ENCODE data around the gene IDUA. TPM values are rescaled to one million over a fixed set of nuclear protein-coding genes. Genes with fewer than 3 reads are reported as not detected.

The IDUA gene
- total RNA-seq, 1 donor from 2014 or later, result 7.1 TPM

GRCh38 chr4:951186-951585 lies 35.7 kb upstream of the IDUA start:
- Histone ChIP-seq H3K27me3 (ENCODE audit: control insufficient read depth, insufficient read depth, low read length) (peaks cover 12% of the 10 kb centered on the region), H3K4me3 (ENCODE audit: low read depth, low read length) (no peak overlapping the region), H3K36me3 (ENCODE audit: control insufficient read depth, insufficient read depth, low read length) (no peaks in the 10 kb centered on the region)
- TF ChIP-seq, protein P1, sequence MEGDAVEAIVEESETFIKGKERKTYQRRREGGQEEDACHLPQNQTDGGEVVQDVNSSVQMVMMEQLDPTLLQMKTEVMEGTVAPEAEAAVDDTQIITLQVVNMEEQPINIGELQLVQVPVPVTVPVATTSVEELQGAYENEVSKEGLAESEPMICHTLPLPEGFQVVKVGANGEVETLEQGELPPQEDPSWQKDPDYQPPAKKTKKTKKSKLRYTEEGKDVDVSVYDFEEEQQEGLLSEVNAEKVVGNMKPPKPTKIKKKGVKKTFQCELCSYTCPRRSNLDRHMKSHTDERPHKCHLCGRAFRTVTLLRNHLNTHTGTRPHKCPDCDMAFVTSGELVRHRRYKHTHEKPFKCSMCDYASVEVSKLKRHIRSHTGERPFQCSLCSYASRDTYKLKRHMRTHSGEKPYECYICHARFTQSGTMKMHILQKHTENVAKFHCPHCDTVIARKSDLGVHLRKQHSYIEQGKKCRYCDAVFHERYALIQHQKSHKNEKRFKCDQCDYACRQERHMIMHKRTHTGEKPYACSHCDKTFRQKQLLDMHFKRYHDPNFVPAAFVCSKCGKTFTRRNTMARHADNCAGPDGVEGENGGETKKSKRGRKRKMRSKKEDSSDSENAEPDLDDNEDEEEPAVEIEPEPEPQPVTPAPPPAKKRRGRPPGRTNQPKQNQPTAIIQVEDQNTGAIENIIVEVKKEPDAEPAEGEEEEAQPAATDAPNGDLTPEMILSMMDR (IDR thresholded peaks at IDR 0.05; ENCODE audit: insufficient read depth, low read length, poor library complexity, severe bottlenecking), result no peak
- DNase-seq (ENCODE audit: low read depth), result no peak

DNA sequence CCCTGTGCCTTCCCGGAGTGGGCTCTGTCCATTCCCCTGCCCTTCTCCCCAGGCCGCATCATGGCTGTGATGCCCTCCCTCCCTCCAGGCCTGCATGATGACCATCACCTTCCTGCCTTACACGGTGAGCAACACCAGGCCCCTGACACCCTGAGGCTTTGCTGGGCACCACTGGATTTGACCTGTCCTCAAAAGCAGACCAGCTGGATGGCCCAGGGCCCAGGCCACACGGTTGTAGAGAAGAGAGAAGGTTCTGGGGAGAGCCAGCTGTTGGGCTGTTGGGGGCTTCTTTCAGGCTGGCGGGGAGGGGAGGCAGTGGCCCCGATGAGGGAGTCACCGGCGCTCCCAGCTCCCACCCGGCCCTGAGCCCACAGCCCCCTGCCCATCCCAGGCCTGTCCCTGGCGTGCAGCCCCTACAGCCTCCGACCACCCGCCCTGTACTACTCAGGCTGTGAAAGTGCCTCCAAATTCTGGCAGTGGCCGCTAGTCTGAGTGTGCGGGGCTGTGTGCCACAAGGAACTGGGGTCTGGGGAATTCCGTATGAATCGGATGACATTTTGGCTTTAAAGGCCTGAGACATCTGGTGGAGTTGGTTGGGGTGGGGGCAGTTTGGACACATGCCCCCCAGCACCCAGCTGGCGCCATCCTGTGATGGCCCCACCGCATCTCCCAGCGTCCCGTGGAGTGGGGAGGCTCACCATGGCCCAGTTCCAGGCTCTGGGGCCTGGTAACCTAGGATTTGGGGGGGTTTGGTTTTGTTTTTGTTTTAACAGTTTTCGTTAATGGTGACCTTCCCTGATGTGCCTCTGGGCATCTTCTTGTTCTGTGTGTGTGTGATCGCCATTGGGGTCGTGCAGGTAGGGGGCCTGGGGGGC lies 35.0 kb upstream of the IDUA start:
- DNase-seq (ENCODE audit: low read depth), result no peak
- TF ChIP-seq, protein P1 (IDR thresholded peaks at IDR 0.05; ENCODE audit: insufficient read depth, low read length, poor library complexity, severe bottlenecking), result no peak
- Histone ChIP-seq H3K4me3 (ENCODE audit: low read depth, low read length) (no peak overlapping the region), H3K27me3 (ENCODE audit: control insufficient read depth, insufficient read depth, low read length) (peaks cover 6% of the 10 kb centered on the region), H3K36me3 (ENCODE audit: control insufficient read depth, insufficient read depth, low read length) (no peaks in the 10 kb centered on the region)

DNA sequence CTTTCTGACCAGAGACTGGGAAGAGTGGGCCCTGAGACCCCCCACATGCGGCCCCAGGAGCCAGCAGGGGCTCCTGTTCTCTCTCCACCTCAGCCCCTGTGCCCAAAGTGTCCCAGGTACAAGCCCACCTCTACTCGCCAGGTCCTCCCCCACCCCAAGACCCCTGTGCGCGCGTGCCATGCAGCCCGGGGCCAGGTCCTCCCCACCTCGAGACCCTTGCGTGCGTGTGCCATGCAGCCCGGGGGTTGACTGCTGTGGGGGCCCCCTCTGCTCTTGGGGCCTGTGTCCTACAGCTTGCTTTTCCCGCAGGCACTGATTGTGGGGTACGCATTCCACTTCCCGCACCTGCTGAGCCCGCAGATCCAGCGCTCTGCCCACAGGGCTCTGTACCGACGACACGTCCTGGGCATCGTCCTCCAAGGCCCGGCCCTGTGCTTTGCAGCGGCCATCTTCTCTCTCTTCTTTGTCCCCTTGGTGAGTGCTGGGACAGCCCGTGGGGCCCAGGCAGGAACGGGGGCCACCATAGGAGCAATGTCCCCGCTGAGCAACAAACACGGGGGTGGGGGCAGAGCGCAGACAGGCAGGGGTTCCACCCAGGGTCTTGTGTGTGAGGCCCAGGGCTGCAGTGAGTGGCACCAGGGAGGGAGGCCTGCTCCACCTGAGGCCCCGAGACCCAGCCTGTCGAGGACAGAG lies 33.8 kb upstream of the IDUA start:
- H3K4me3 ChIP-seq (ENCODE audit: low read depth, low read length), result no peak overlapping the region
- DNase-seq (ENCODE audit: low read depth), result no peak
- H3K27me3 ChIP-seq (ENCODE audit: control insufficient read depth, insufficient read depth, low read length), result no peaks in the 10 kb centered on the region
- H3K36me3 ChIP-seq (ENCODE audit: control insufficient read depth, insufficient read depth, low read length), result no peaks in the 10 kb centered on the region
- TF ChIP-seq, protein P1 (IDR thresholded peaks at IDR 0.05; ENCODE audit: insufficient read depth, low read length, poor library complexity, severe bottlenecking), result no peak

GRCh38 chr4:953574-953915 lies 33.3 kb upstream of the IDUA start:
- H3K36me3 ChIP-seq (ENCODE audit: control insufficient read depth, insufficient read depth, low read length), result no peaks in the 10 kb centered on the region
- H3K4me3 ChIP-seq (ENCODE audit: low read depth, low read length), result no peak overlapping the region
- no peak for DNase-seq (ENCODE audit: low read depth)
- no peaks in the 10 kb centered on the region for H3K27me3 ChIP-seq (ENCODE audit: control insufficient read depth, insufficient read depth, low read length)
- TF ChIP-seq, protein P1 (IDR thresholded peaks at IDR 0.05; ENCODE audit: insufficient read depth, low read length, poor library complexity, severe bottlenecking), result no peak

DNA sequence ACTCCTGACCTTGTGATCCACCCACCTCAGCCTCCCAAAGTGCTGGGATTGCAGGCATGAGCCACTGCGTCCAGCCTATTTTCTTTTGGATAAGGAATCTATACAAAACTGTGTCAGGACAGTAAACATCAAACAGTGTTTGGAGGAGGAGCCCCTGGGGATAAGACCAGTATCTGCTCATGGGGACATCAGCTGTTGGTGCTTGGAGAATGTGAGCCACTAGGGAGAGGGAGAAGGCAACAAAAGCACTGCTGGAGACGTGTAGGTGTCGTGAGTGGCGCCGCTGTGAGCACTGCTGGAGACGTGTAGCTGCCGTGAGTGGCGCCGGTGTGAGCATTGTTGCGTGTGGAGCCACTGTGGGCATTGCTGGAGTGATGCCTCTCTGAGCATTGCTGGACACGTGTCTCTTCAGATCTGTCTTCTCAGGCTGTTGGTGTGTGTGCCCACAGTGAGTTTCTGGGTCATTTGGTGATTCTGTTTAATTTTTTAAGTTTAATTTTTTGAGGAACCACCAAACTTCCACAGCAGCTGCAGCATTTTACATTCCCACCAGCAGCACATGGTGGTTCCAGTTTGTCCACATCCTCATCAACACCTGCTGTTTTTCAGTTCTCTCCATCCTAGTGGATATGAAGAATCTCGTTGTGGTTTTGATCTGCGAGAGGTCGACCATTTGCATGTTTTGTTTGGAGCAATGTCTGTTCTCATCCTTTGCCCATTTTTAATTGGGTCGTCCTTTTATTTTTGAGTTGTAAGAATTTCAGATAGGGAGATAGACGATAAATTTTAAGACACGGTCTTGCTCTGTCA lies 32.4 kb upstream of the IDUA start:
- DNase-seq (ENCODE audit: low read depth), result no peak
- no peaks in the 10 kb centered on the region for H3K27me3 ChIP-seq (ENCODE audit: control insufficient read depth, insufficient read depth, low read length)
- no peaks in the 10 kb centered on the region for H3K36me3 ChIP-seq (ENCODE audit: control insufficient read depth, insufficient read depth, low read length)
- TF ChIP-seq, protein P1 (IDR thresholded peaks at IDR 0.05; ENCODE audit: insufficient read depth, low read length, poor library complexity, severe bottlenecking), result no peak
- no peak overlapping the region for H3K4me3 ChIP-seq (ENCODE audit: low read depth, low read length)

Measured in kidney epithelial cell (primary cell).